GM12878 (cell line): ENCODE data around the gene AOPEP. TPM values are rescaled to one million over a fixed set of nuclear protein-coding genes. Genes with fewer than 3 reads are reported as not detected.

ENCODE experiments used
- ATAC-seq: fragments of 200-7000 bp; cut with Tn5 transposase; 3 replicates; pipeline ENCODE4 v1.9.1; 2020; ENCODE audit warnings: mild to moderate bottlenecking, moderate library complexity
- BruUV-seq: library from RNA; stranded (reverse); fragments of 400-500 nt; replicated peaks from 2 replicates; lab custom pipeline; 2021; lab: Mats Ljungman, UMichigan
- CTCF ChIA-PET: fragments of 300-600 bp; sonication (Branson Sonifier 250); formaldehyde crosslinking; extraction: SDS; loops from one replicate; lab custom pipeline; 2021; ENCODE audit warnings: inconsistent platforms; lab: Yijun Ruan, JAX
- POLR2A ChIA-PET: fragments of 350-600 bp; formaldehyde crosslinking; extraction: SDS; loops from one replicate; lab custom pipeline; 2021; ENCODE audit warnings: inconsistent platforms; lab: Charles Lee
- RAD21 ChIA-PET: fragments of 300-600 bp; sonication (Branson Sonifier 250); formaldehyde crosslinking; loops from one replicate; lab custom pipeline; 2023; ENCODE audit warnings: antibody characterized with exemption; ENCODE audit not compliant: unreplicated experiment; lab: Charles Lee
- SMC1A ChIA-PET: fragments of 300-600 bp; sonication (Branson Sonifier 250); formaldehyde crosslinking; loops from one replicate; lab custom pipeline; 2023; ENCODE audit not compliant: unreplicated experiment, uncharacterized antibody; lab: Charles Lee
- DNase-seq: peaks from one replicate; pipeline ENCODE4 v3.0.0-alpha.2; 2011; ENCODE audit warnings: low read depth, low spot score
- FAIRE-seq: peaks from 3 replicates; lab custom pipeline; 2011; peaks lifted over from hg19 to GRCh38; lab: Jason Lieb, UNC
- H2AFZ ChIP-seq: 2 replicates; pipeline ENCODE4 v1.6.0; 2011; ENCODE audit warnings: low read depth, low read length, control low read depth; ENCODE audit not compliant: control insufficient read depth
- H3K27ac ChIP-seq: 2 replicates; pipeline ENCODE4 v1.5.1; 2011; ENCODE audit warnings: control low read depth; ENCODE audit not compliant: control insufficient read depth, insufficient read depth
- H3K27me3 ChIP-seq, 2 experiments: replicated peaks in 1 of 2; 2 replicates each; pipeline versions ENCODE4 v1.6.0 to v1.6.1; 2011; ENCODE audit warnings: low read length in 1 of 2; ENCODE audit not compliant: control insufficient read depth in 2 of 2, insufficient read depth in 2 of 2
- H3K36me3 ChIP-seq, 2 experiments: 2 replicates each; pipeline ENCODE4 v1.5.1; 2011; ENCODE audit warnings: low read length in 1 of 2; ENCODE audit not compliant: control insufficient read depth in 2 of 2, insufficient read depth in 2 of 2
- H3K4me1 ChIP-seq: 2 replicates; pipeline ENCODE4 v1.6.1; 2011; ENCODE audit warnings: mild to moderate bottlenecking, low read length, moderate library complexity, mixed read lengths; ENCODE audit not compliant: control insufficient read depth, insufficient read depth
- H3K4me2 ChIP-seq: 2 replicates; pipeline ENCODE4 v1.6.0; 2011; ENCODE audit warnings: control low read depth; ENCODE audit not compliant: control insufficient read depth, insufficient read depth
- H3K4me3 ChIP-seq: fragments of 200-600 bp; sonication (generic); 2 replicates; pipeline ENCODE4 v1.5.1; 2016
- H3K79me2 ChIP-seq: 2 replicates; pipeline ENCODE4 v1.6.0; 2011; ENCODE audit warnings: low read length; ENCODE audit not compliant: control insufficient read depth, insufficient read depth
- H3K9ac ChIP-seq: 2 replicates; pipeline ENCODE4 v1.8.0; 2011; ENCODE audit warnings: low read length, control low read depth, mixed read lengths; ENCODE audit not compliant: control insufficient read depth, insufficient read depth
- H3K9me3 ChIP-seq: replicated peaks from 3 replicates; pipeline ENCODE4 v1.5.1; 2011; ENCODE audit warnings: mild to moderate bottlenecking, low read length; ENCODE audit not compliant: control insufficient read depth, insufficient read depth
- H4K20me1 ChIP-seq: 2 replicates; pipeline ENCODE4 v1.6.0; 2011; ENCODE audit not compliant: control insufficient read depth, insufficient read depth
- E2F8 ChIP-seq: fragments of 450-650 bp; IDR thresholded peaks from 2 replicates; pipeline ENCODE4 v1.6.1; 2018; ENCODE audit warnings: mild to moderate bottlenecking, low read depth, moderate library complexity; ENCODE audit not compliant: partially characterized antibody
- MYB ChIP-seq: fragments of 150-350 bp; IDR thresholded peaks from 2 replicates; pipeline ENCODE4 v1.6.1; 2014; ENCODE audit warnings: mild to moderate bottlenecking, low read depth, low read length, borderline replicate concordance
- SREBF1 ChIP-seq: IDR thresholded peaks from 2 replicates; pipeline ENCODE4 v1.6.1; 2012; ENCODE audit warnings: mild to moderate bottlenecking, low read length
- ZNF24 ChIP-seq: fragments of 450-650 bp; IDR thresholded peaks from 2 replicates; pipeline ENCODE4 v1.6.1; 2017; ENCODE audit warnings: antibody characterized with exemption, mild to moderate bottlenecking
- WGBS: methylation state at CpG from one replicate; pipeline ENCODE4 v1.1.6; 2016; ENCODE audit warnings: low lambda C conversion rate; ENCODE audit not compliant: insufficient replicate concordance, insufficient coverage; ENCODE audit errors: missing lambda C conversion rate; 5-methylcytosine and 5-hydroxymethylcytosine counted together
- in situ Hi-C: fragments of 300-500 bp; cut with MboI; formaldehyde crosslinking; loops from 9 replicates; pipeline ENCODE4 v1.14.3; 2018; ENCODE audit warnings: mixed read lengths
- intact Hi-C: fragments of 100-400 bp; cut with micrococcal nuclease; formaldehyde crosslinking; loops from one replicate; pipeline ENCODE4 v1.14.2; 2022; ENCODE audit not compliant: unreplicated experiment
- polyA plus RNA-seq, 11 experiments: library from polyadenylated mRNA; depleted of rRNA in 4 of 11; unstranded in 6 of 11; stranded (reverse) in 5 of 11; fragments of >200 nt; fragmentation: Nextera tagmentation in 4 of 11; fragmentation: Illumina TruSeq in 1 of 11; extraction: Ambion mirVana in 4 of 11; extraction: Trizol in 1 of 11; gene quantifications; 1 replicate in 1 of 11; 2 replicates in 10 of 11; pipeline versions ENCODE4 v1.2.1 to v1.2.3, GENCODE V29; 2011 to 2016; ENCODE audit warnings: inconsistent platforms in 2 of 11, missing spikeins in 2 of 11, low read depth in 1 of 11
- total RNA-seq, 4 experiments: library from RNA; depleted of rRNA in 3 of 4; stranded (reverse); fragments of >200 nt in 3 of 4; fragmentation: Illumina TruSeq in 1 of 4; extraction: Trizol in 1 of 4; gene quantifications; 2 replicates each; pipeline versions ENCODE4 v1.2.1 to v1.2.3, GENCODE V29; 2013 to 2021
- TF ChIP-seq, protein P1 (sequence below): fragments of 450-650 bp; IDR thresholded peaks from 2 replicates; pipeline ENCODE4 v1.6.1; 2017; ENCODE audit warnings: antibody characterized with exemption, mild to moderate bottlenecking, moderate library complexity
- TF ChIP-seq, protein P2 (sequence below): IDR thresholded peaks from 2 replicates; pipeline ENCODE4 v1.6.1; 2011; ENCODE audit warnings: mild to moderate bottlenecking, low read depth, low read length, moderate library complexity; ENCODE audit not compliant: insufficient replicate concordance
- TF ChIP-seq, protein P3 (sequence below): fragments of 450-650 bp; IDR thresholded peaks from 2 replicates; pipeline ENCODE4 v1.6.1; 2016; ENCODE audit warnings: mild to moderate bottlenecking, moderate library complexity, borderline replicate concordance

Gene AOPEP
- total and polyA plus RNA-seq, 10 of the 15 experiments (the other 5 are each of a cell fraction or from before 2014, with no cell fraction given) = 2.3 to 16.9 (median 10.1) TPM

GRCh38 chr9:95055851-95056551 lies 329.5 kb downstream of the AOPEP start (continued):
- no peak for TF ChIP-seq ZNF24
- TF ChIP-seq, protein P1, sequence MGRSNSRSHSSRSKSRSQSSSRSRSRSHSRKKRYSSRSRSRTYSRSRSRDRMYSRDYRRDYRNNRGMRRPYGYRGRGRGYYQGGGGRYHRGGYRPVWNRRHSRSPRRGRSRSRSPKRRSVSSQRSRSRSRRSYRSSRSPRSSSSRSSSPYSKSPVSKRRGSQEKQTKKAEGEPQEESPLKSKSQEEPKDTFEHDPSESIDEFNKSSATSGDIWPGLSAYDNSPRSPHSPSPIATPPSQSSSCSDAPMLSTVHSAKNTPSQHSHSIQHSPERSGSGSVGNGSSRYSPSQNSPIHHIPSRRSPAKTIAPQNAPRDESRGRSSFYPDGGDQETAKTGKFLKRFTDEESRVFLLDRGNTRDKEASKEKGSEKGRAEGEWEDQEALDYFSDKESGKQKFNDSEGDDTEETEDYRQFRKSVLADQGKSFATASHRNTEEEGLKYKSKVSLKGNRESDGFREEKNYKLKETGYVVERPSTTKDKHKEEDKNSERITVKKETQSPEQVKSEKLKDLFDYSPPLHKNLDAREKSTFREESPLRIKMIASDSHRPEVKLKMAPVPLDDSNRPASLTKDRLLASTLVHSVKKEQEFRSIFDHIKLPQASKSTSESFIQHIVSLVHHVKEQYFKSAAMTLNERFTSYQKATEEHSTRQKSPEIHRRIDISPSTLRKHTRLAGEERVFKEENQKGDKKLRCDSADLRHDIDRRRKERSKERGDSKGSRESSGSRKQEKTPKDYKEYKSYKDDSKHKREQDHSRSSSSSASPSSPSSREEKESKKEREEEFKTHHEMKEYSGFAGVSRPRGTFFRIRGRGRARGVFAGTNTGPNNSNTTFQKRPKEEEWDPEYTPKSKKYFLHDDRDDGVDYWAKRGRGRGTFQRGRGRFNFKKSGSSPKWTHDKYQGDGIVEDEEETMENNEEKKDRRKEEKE = no peak

DNA sequence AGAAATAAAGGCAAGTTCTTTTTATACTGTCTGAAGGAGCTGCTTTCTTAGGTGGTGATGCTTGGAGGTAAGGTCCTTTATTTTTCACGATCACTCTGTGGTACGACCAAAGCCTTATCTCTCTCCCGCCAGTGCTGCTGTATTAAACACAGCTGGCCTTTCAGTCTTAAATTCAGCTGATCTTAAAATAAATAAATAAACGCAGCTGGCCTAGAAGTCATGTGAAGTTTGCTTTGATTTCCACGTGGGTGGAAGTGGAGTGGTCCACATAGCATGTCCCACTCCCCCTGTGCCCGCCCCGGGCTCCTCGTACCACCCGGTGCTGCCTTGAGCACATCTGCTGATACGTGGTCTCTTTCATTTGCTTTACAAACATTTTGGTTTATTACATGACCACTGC lies 330.6 kb downstream of the AOPEP start:
- H3K4me2 ChIP-seq = no peak overlapping the region
- ChIA-PET POLR2A (no interaction called here), SMC1A (no interaction called here), CTCF (interaction anchor here (0.7 to 1.0 kb wide), 3 partner anchors 72 to 274 kb away, joined by 3 to 4 read pairs (median 4); no protein-coding TSS in a partner anchor), RAD21 (interaction anchor here (1.0 kb wide), 1 partner anchor 71 kb away, joined by 3 read pairs; no protein-coding TSS in a partner anchor)
- no peak for FAIRE-seq
- H3K27ac ChIP-seq = no peak overlapping the region
- H3K4me1 ChIP-seq = no peaks in the 10 kb centered on the region
- no TSS peak for BruUV-seq
- no peaks in the 10 kb centered on the region for H3K9me3 ChIP-seq
- 79% methylated on average over 10 of the region's 10 CpGs for WGBS
- no peak overlapping the region for H2AFZ ChIP-seq
- H3K27me3 ChIP-seq = no peaks in the 10 kb centered on the region
- in situ Hi-C loops = no loop called here
- DNase-seq = no peak
- intact Hi-C loops = no loop called here
- H4K20me1 ChIP-seq = no peaks in the 10 kb centered on the region
- peaks cover 0 to 4% of the 10 kb centered on the region in 2 experiments; a peak in 1 of 4 replicates for H3K36me3 ChIP-seq
- no peaks in the 10 kb centered on the region for H3K79me2 ChIP-seq
- H3K9ac ChIP-seq = no peak overlapping the region
- H3K4me3 ChIP-seq = no peak overlapping the region
- no peak for ATAC-seq
- TF ChIP-seq, protein P2, sequence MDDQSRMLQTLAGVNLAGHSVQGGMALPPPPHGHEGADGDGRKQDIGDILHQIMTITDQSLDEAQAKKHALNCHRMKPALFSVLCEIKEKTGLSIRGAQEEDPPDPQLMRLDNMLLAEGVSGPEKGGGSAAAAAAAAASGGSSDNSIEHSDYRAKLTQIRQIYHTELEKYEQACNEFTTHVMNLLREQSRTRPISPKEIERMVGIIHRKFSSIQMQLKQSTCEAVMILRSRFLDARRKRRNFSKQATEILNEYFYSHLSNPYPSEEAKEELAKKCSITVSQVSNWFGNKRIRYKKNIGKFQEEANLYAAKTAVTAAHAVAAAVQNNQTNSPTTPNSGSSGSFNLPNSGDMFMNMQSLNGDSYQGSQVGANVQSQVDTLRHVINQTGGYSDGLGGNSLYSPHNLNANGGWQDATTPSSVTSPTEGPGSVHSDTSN = no peak
- TF ChIP-seq E2F8 (no peak), SREBF1 (no peak), MYB (no peak)
- TF ChIP-seq, protein P3, sequence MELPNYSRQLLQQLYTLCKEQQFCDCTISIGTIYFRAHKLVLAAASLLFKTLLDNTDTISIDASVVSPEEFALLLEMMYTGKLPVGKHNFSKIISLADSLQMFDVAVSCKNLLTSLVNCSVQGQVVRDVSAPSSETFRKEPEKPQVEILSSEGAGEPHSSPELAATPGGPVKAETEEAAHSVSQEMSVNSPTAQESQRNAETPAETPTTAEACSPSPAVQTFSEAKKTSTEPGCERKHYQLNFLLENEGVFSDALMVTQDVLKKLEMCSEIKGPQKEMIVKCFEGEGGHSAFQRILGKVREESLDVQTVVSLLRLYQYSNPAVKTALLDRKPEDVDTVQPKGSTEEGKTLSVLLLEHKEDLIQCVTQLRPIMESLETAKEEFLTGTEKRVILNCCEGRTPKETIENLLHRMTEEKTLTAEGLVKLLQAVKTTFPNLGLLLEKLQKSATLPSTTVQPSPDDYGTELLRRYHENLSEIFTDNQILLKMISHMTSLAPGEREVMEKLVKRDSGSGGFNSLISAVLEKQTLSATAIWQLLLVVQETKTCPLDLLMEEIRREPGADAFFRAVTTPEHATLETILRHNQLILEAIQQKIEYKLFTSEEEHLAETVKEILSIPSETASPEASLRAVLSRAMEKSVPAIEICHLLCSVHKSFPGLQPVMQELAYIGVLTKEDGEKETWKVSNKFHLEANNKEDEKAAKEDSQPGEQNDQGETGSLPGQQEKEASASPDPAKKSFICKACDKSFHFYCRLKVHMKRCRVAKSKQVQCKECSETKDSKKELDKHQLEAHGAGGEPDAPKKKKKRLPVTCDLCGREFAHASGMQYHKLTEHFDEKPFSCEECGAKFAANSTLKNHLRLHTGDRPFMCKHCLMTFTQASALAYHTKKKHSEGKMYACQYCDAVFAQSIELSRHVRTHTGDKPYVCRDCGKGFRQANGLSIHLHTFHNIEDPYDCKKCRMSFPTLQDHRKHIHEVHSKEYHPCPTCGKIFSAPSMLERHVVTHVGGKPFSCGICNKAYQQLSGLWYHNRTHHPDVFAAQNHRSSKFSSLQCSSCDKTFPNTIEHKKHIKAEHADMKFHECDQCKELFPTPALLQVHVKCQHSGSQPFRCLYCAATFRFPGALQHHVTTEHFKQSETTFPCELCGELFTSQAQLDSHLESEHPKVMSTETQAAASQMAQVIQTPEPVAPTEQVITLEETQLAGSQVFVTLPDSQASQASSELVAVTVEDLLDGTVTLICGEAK = no peak
